Measurements from ENCODE around the gene GALNT13.
"Not testable (repeated sequence)": the region's sequence is repeated elsewhere in the genome, so short reads cannot be mapped to it uniquely, and the experiment has no call there.

GALNT13 gene

GRCh38 chr2:154439156-154439555, 567.4 kb downstream of the GALNT13 start:
- no peak for DNase-seq

- no peak for DNase-seq
Observed at GRCh38 chr2:154443919-154444318, 572.2 kb downstream of the GALNT13 start.

GRCh38 chr2:154446324-154446723, 574.6 kb downstream of the GALNT13 start:
- no peak for DNase-seq

- DNase-seq = no peak
Observed at GRCh38 chr2:154447727-154448418, 576.2 kb downstream of the GALNT13 start.

- DNase-seq = no peak
Observed at GRCh38 chr2:154449951-154450658, 578.4 kb downstream of the GALNT13 start.

GRCh38 chr2:154452471-154452870, 580.7 kb downstream of the GALNT13 start:
- no peak for DNase-seq

- no peak for DNase-seq
Observed at GRCh38 chr2:154452906-154453493, 581.3 kb downstream of the GALNT13 start.

GRCh38 chr2:154455166-154455565, 583.4 kb downstream of the GALNT13 start:
- DNase-seq = no peak

- no peak for DNase-seq
Observed at GRCh38 chr2:154455866-154456265, 584.1 kb downstream of the GALNT13 start.

- DNase-seq = no peak
Observed at GRCh38 chr2:154457286-154457685, 585.6 kb downstream of the GALNT13 start.

- DNase-seq = no peak
Observed at GRCh38 chr2:154459286-154459685, 587.6 kb downstream of the GALNT13 start.

GRCh38 chr2:154462634-154463033, 590.9 kb downstream of the GALNT13 start:
- no peak for DNase-seq

GRCh38 chr2:154466226-154466625, 594.5 kb downstream of the GALNT13 start:
- no peak for DNase-seq

GRCh38 chr2:154470376-154470775, 598.7 kb downstream of the GALNT13 start:
- DNase-seq = no peak

- DNase-seq = not testable (repeated sequence)
Observed at GRCh38 chr2:154471492-154471891, 599.8 kb downstream of the GALNT13 start.

GRCh38 chr2:154477319-154477718, 605.6 kb downstream of the GALNT13 start:
- DNase-seq = no peak

GRCh38 chr2:154480521-154480920, 608.8 kb downstream of the GALNT13 start:
- DNase-seq = no peak

- DNase-seq = no peak
Observed at GRCh38 chr2:154481336-154481735, 609.6 kb downstream of the GALNT13 start.

- DNase-seq = no peak
Observed at GRCh38 chr2:154484338-154485099, 612.8 kb downstream of the GALNT13 start.

- no peak for DNase-seq
Observed at GRCh38 chr2:154488801-154489200, 617.1 kb downstream of the GALNT13 start.

GRCh38 chr2:154489266-154489858, 617.6 kb downstream of the GALNT13 start:
- DNase-seq = no peak

- no peak for DNase-seq
Observed at GRCh38 chr2:154490530-154490929, 618.8 kb downstream of the GALNT13 start.

GRCh38 chr2:154495455-154495868, 623.7 kb downstream of the GALNT13 start:
- DNase-seq = no peak

All from stimulated activated CD4-positive, alpha-beta T cell treated with anti-CD3 and anti-CD28 coated beads, Interleukin-4, amount 100 ng/mL, for 24 hours (primary cell).